PFSK-1 (cell line): Measurements from ENCODE around the gene TOX2.

Experiments
- FOXP2 ChIP-seq: optimal IDR thresholded peaks from 2 replicates; pipeline ENCODE3; 2011; ENCODE audit warnings: borderline replicate concordance, control low read depth, inconsistent platforms; ENCODE audit not compliant: insufficient read depth; ENCODE audit errors: extremely low read length, extremely low read depth
- POLR2AphosphoS5 ChIP-seq: IDR thresholded peaks from 2 replicates; pipeline ENCODE4 v1.6.1; 2012; ENCODE audit warnings: low read depth, mild to moderate bottlenecking, control low read depth, low read length, moderate library complexity
- SIN3A ChIP-seq: IDR thresholded peaks from 2 replicates; pipeline ENCODE4 v1.6.1; 2012; ENCODE audit warnings: mild to moderate bottlenecking, low read length, moderate library complexity, borderline replicate concordance; ENCODE audit not compliant: insufficient read depth
- TAF1 ChIP-seq: IDR thresholded peaks from 2 replicates; pipeline ENCODE4 v1.6.1; 2012; ENCODE audit warnings: low read length, control low read depth, borderline replicate concordance; ENCODE audit not compliant: insufficient read depth
- TF ChIP-seq, protein P1 (sequence below), 2 experiments: IDR thresholded peaks; 2 replicates each; pipeline versions ENCODE4 v1.6.1 to v1.8.0; 2011 to 2012; ENCODE audit warnings: low read depth in 2 of 2, low read length in 2 of 2, control low read depth in 1 of 2, inconsistent platforms in 1 of 2, mild to moderate bottlenecking in 1 of 2, moderate library complexity in 1 of 2; ENCODE audit not compliant: insufficient read depth in 1 of 2

The TOX2 gene

DNA sequence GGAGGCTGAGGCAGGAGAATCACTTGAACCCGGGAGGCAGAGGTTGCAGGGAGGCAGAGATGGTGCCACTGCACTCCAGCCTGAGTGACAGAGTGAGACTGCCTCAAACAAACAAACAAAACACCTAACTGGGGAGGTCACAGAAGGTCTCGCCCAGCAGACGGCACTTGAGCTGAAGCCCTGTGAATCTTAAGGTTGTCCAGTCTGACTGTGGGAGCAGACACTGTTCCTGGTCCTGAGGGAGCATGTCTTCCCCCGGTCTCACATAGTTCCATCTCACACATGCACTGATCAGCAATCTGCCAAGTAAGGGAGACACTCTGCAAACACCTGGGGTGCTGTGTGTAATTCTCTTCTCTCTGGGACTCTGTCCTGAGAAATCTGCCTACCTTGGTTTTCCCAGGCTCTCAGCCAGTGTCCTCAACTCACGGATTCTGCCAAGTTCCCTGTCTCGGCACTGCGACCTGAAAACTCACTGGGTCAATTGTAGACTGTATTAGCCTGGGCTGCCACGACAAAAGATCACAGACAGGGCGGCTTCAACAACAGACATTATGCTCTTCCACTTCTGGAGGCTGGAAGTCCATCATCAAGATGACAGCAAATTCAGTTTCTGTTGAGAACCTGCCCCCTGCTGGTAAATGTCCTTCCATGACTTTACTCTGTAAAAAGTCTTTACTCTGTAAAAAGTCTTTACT is 178.0 kb downstream of the TOX2 start:
- TF ChIP-seq, protein P1, sequence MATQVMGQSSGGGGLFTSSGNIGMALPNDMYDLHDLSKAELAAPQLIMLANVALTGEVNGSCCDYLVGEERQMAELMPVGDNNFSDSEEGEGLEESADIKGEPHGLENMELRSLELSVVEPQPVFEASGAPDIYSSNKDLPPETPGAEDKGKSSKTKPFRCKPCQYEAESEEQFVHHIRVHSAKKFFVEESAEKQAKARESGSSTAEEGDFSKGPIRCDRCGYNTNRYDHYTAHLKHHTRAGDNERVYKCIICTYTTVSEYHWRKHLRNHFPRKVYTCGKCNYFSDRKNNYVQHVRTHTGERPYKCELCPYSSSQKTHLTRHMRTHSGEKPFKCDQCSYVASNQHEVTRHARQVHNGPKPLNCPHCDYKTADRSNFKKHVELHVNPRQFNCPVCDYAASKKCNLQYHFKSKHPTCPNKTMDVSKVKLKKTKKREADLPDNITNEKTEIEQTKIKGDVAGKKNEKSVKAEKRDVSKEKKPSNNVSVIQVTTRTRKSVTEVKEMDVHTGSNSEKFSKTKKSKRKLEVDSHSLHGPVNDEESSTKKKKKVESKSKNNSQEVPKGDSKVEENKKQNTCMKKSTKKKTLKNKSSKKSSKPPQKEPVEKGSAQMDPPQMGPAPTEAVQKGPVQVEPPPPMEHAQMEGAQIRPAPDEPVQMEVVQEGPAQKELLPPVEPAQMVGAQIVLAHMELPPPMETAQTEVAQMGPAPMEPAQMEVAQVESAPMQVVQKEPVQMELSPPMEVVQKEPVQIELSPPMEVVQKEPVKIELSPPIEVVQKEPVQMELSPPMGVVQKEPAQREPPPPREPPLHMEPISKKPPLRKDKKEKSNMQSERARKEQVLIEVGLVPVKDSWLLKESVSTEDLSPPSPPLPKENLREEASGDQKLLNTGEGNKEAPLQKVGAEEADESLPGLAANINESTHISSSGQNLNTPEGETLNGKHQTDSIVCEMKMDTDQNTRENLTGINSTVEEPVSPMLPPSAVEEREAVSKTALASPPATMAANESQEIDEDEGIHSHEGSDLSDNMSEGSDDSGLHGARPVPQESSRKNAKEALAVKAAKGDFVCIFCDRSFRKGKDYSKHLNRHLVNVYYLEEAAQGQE (IDR thresholded peaks at IDR 0.05; ENCODE audit: insufficient read depth in 1 of 2, low read depth in 2 of 2, low read length in 2 of 2): no peak
- no peak for TF ChIP-seq POLR2AphosphoS5
- no peak for TF ChIP-seq FOXP2
- TF ChIP-seq SIN3A: no peak
- no peak for TF ChIP-seq TAF1

DNA sequence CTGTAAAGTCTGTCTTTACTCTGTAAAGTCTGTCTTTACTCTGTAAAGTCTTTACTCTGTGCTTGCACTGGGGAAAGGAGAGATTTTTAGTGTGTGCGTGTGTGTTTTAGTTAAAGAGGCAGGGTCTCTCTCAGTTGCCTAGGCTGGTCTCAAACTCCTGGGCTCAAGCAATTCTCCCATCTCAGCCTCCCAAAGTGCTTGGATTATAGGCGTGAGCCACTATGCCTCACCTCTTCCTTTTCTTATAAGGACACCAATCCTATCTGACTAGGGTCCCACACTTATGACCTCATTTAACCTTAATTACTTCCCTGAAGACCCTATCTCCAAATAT is 178.6 kb downstream of the TOX2 start:
- TF ChIP-seq POLR2AphosphoS5: no peak

DNA sequence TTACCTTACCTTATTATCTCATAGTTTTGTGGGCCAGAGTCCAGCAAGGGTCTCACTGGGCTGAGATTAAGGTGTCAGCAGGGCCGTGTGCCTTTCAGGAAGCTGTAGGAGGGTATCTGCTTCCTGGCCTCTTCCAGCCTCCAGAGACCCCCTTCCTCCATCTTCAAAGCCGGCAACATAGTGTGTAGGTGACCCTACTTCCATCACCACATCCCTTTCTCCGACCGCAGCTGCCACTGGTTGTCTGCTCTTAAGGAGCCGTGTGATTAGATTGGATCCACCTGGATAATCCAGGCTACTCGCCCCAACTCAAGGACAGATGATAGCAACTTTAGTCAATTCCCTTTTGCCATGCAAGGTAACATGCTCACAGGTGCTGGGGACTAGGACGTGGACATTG is 181.2 kb downstream of the TOX2 start:
- TF ChIP-seq POLR2AphosphoS5 (no peak), SIN3A (no peak), TAF1 (no peak), FOXP2 (no peak)
- TF ChIP-seq, protein P1 (IDR thresholded peaks at IDR 0.05; ENCODE audit: insufficient read depth in 1 of 2, low read depth in 2 of 2, low read length in 2 of 2): no peak

DNA sequence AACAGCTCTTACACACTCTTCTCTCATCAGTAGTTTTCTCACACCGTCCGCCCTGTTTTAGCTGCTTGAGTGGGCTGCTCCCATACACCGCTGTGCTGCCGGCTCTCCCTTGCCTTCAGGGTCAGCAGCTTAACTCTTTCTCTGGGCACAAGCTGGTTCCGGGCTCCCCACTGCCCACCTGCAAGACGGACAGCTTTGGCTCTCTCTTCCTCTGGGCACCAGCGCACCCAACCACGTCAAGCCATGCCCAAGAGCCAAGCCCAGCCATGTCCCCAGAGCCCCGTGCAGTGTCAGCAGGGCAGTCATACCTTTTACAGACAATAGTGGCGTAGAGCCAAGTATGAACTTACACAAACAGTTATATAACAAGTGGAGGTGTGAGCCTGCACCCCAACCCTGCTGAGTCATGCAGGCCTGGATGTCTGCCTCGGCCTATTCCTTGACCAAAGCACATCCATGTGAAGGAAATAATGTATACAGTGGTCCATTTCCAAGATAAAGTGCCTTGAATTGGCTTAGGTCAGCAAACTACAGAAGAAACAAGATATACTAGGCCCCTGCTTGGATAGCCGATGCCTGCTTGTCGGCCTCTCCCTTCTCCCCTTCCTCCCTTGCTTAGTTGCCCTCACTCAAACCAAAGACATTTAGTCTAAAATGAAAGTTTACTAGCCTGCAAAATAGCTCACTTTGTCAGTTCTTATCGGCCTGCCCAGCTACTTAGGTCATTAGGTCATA is 183.0 kb downstream of the TOX2 start:
- no peak for TF ChIP-seq FOXP2
- TF ChIP-seq, protein P1 (IDR thresholded peaks at IDR 0.05; ENCODE audit: insufficient read depth in 1 of 2, low read depth in 2 of 2, low read length in 2 of 2): no peak
- TF ChIP-seq SIN3A: no peak
- TF ChIP-seq TAF1: no peak
- no peak for TF ChIP-seq POLR2AphosphoS5

DNA sequence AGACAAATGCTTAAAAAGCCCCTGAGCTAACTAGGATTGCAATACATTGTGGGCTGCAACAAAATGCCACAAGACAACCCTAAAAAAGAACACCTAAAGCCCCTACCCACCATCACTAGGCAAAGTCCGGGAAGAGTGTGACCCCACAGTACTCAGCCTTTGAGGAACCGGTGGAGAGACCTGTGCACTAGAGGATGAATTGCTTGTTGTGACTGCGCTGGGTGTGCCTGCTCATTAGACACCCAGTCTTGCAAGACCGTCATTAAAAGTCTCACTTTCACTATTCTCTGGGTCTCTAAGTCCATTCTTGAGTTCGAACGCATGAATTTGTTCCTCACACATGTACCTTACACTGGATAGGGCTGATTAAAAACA is 183.6 kb downstream of the TOX2 start:
- TF ChIP-seq POLR2AphosphoS5 (no peak), SIN3A (no peak), FOXP2 (no peak), TAF1 (no peak)
- TF ChIP-seq, protein P1 (IDR thresholded peaks at IDR 0.05; ENCODE audit: insufficient read depth in 1 of 2, low read depth in 2 of 2, low read length in 2 of 2): no peak
